Ishikawa (cell line): ENCODE data around the gene F11R.

Experiments
- CEBPB ChIP-seq: IDR thresholded peaks from 2 replicates; pipeline ENCODE4 v1.6.1; 2012
- CREB1 ChIP-seq: IDR thresholded peaks from 2 replicates; pipeline ENCODE4 v1.6.1; 2012; ENCODE audit warnings: low read depth
- EGR1 ChIP-seq: IDR thresholded peaks from 2 replicates; pipeline ENCODE4 v1.6.1; 2012
- EP300 ChIP-seq: IDR thresholded peaks from 2 replicates; pipeline ENCODE4 v1.6.1; 2012; ENCODE audit warnings: borderline replicate concordance
- NFIC ChIP-seq: IDR thresholded peaks from 2 replicates; pipeline ENCODE4 v1.6.1; 2012
- RAD21 ChIP-seq: IDR thresholded peaks from 2 replicates; pipeline ENCODE4 v1.6.1; 2012; ENCODE audit warnings: low read depth
- REST ChIP-seq: IDR thresholded peaks from 2 replicates; pipeline ENCODE4 v1.6.1; 2012; ENCODE audit warnings: low read depth, mild to moderate bottlenecking
- TAF1 ChIP-seq: IDR thresholded peaks from 2 replicates; pipeline ENCODE4 v1.6.1; 2012; ENCODE audit warnings: low read depth, mild to moderate bottlenecking
- TCF12 ChIP-seq: IDR thresholded peaks from 2 replicates; pipeline ENCODE4 v1.6.1; 2012; ENCODE audit warnings: low read depth
- TEAD4 ChIP-seq: IDR thresholded peaks from 2 replicates; pipeline ENCODE4 v1.6.1; 2012
- USF1 ChIP-seq: IDR thresholded peaks from 2 replicates; pipeline ENCODE4 v1.6.1; 2012
- YY1 ChIP-seq: IDR thresholded peaks from 2 replicates; pipeline ENCODE4 v1.6.1; 2012; ENCODE audit warnings: low read depth
- ZBTB7A ChIP-seq: IDR thresholded peaks from 2 replicates; pipeline ENCODE4 v1.6.1; 2012; ENCODE audit warnings: low read depth
- TF ChIP-seq, protein P1 (sequence below): IDR thresholded peaks from 2 replicates; pipeline ENCODE4 v1.6.1; 2012

- no peak for TF ChIP-seq EP300
- no peak for TF ChIP-seq CREB1
- TF ChIP-seq, protein P1, sequence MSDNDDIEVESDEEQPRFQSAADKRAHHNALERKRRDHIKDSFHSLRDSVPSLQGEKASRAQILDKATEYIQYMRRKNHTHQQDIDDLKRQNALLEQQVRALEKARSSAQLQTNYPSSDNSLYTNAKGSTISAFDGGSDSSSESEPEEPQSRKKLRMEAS = no peak
- TF ChIP-seq CEBPB = no peak
- TF ChIP-seq EGR1 = no peak
- TF ChIP-seq TAF1 = no peak
- no peak for TF ChIP-seq ZBTB7A
- TF ChIP-seq YY1 = no peak
- no peak for TF ChIP-seq RAD21
- no peak for TF ChIP-seq TCF12
- no peak for TF ChIP-seq NFIC
- no peak for TF ChIP-seq REST
- TF ChIP-seq USF1 = no peak
- no peak for TF ChIP-seq TEAD4
Measured at GRCh38 chr1:160981584-160982411, 39.2 kb downstream of the F11R start.
